GM19351 (cell line): ENCODE measurements around the gene LAG3.

Experiments used
- ATAC-seq: cut with Tn5 transposase; IDR thresholded peaks from one replicate; pipeline ENCODE4 v1.9.1; 2021; ENCODE audit warnings: mild to moderate bottlenecking, moderate library complexity; ENCODE audit not compliant: unreplicated experiment

LAG3 gene

GRCh38 chr12:6787309-6787708 is 15.0 kb downstream of the LAG3 start:
- no peak for ATAC-seq

GRCh38 chr12:6788972-6789924 is 16.9 kb downstream of the LAG3 start, which contains the start of gene CD4:
Gene CD4, plus strand, starts transcription at chr12:6789528. Its CDS starts 10,611 bp downstream, at chr12:6800139.
- no peak for ATAC-seq

GRCh38 chr12:6790496-6791150 is 18.3 kb downstream of the LAG3 start:
- no peak for ATAC-seq

GRCh38 chr12:6791931-6792520 is 19.7 kb downstream of the LAG3 start:
- ATAC-seq: no peak

GRCh38 chr12:6792522-6793201 is 20.3 kb downstream of the LAG3 start:
- no peak for ATAC-seq

- ATAC-seq: no peak
Observed at GRCh38 chr12:6795088-6795487, 22.8 kb downstream of the LAG3 start.

- ATAC-seq: no peak
Observed at GRCh38 chr12:6796576-6796975, 24.3 kb downstream of the LAG3 start.

- no peak for ATAC-seq
Observed at GRCh38 chr12:6799147-6799546, 26.8 kb downstream of the LAG3 start.

GRCh38 chr12:6807170-6807569 is 34.9 kb downstream of the LAG3 start:
- no peak for ATAC-seq

- ATAC-seq: no peak
Observed at GRCh38 chr12:6809056-6809455, 36.7 kb downstream of the LAG3 start.

GRCh38 chr12:6810758-6811157 is 38.4 kb downstream of the LAG3 start:
- no peak for ATAC-seq

- ATAC-seq: no peak
Observed at GRCh38 chr12:6813363-6813762, 41.0 kb downstream of the LAG3 start.

- no peak for ATAC-seq
Observed at GRCh38 chr12:6816598-6816997, 44.3 kb downstream of the LAG3 start.

GRCh38 chr12:6817098-6817497 is 44.8 kb downstream of the LAG3 start:
- ATAC-seq: no peak

GRCh38 chr12:6817662-6818157 is 45.4 kb downstream of the LAG3 start:
- no peak for ATAC-seq

- no peak for ATAC-seq
Observed at GRCh38 chr12:6818222-6818621, 45.9 kb downstream of the LAG3 start.

- ATAC-seq: no peak
Observed at GRCh38 chr12:6818645-6819044, 46.3 kb downstream of the LAG3 start.

GRCh38 chr12:6819106-6820030 is 47.0 kb downstream of the LAG3 start:
- no peak for ATAC-seq

GRCh38 chr12:6820166-6820565 is 47.8 kb downstream of the LAG3 start:
- no peak for ATAC-seq
